8988T (cell line): ENCODE measurements around the gene C22orf31.

ENCODE experiments used
- DNase-seq: peaks from one replicate; pipeline ENCODE4 v3.0.0; 2011

Gene C22orf31

DNA sequence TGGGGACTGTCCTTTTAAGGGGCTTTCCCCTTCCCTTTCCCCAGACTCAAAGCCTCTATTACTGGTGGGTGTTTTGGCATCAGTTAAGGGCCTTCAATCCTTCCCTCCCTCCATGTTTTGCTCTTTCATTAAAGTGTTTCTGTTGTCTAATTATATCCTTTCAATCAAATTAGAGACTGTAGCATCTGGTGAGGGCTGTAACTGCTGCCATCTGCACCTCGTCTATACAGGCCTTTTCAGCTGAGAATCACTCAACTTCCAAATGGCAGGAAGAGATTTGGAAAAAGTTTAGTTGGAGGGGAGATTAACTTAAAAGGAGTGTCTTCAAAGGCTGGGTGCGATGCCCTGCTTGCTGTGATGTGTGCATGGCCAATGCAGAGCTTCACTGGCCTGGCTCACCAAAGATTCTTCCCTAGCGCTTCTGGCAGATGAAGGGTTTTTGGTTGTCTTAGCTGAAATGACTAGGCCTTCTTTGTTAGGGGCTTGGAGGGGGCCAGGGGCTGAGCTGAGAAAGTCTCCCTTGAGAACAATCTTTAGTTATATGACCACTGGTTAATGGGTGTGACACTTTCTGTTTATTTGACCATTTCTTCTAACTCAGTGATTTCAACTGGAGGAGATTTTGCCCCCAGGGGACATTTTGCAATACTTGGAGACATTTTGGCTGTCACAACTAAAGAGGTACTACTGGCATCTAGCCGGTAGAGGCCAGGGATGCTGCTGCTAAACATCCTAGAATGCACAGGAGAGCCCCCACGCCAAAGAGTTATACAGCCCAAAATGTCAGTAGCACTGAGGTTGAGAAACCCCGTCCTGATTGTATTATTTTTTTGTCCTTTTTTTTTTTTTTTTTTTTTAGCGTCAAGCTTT lies 18.7 kb upstream of the C22orf31 start:
- DNase-seq, result no peak

DNA sequence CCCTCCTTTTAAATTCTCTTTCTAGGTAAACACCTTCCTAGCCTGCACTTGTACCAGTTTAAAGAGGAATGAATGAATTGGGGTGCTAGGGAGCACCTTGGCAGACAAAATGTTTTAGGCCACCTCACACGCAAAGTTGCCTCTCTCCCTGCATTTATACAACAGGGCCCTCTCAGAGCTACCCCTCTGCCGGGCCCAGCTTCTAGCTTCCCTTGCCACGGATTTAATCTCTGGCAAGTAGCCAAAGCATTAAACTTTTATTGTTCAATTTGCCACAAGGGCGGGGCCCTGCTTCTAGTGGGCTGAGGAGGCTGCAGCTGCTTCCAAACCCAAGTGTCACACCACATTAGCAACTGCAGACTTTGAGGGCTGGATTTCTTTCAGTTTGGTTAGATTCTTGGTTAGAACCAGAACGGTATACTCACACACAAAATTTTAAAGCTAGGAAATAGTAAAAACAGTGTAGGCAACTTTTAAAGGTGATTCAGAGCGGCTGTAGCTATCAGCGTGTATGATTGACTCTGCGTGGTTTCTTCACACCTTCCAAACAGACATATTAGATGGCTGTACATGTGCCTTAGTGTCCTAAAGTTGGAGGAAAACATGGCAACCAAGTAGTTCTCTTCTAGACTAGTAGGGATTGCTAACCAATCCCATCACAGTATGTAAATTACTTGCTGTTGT lies 17.7 kb upstream of the C22orf31 start:
- DNase-seq, result no peak

DNA sequence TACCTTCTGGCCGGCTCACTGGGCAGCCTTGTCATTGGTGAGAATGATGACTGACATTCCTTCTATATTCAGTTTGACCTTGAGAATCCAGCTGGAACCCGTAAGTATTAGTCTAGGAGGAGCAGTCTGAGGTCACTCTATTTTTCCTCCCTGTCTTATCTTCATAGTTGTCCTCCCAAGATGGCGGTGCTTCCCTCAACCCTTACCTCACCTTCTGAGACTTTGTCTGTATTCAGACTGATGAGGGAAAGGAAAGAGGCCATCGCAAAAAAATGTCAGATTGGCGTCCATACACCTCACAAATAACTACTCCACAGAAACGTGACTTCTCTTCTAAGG lies 17.2 kb upstream of the C22orf31 start:
- DNase-seq, result no peak

DNA sequence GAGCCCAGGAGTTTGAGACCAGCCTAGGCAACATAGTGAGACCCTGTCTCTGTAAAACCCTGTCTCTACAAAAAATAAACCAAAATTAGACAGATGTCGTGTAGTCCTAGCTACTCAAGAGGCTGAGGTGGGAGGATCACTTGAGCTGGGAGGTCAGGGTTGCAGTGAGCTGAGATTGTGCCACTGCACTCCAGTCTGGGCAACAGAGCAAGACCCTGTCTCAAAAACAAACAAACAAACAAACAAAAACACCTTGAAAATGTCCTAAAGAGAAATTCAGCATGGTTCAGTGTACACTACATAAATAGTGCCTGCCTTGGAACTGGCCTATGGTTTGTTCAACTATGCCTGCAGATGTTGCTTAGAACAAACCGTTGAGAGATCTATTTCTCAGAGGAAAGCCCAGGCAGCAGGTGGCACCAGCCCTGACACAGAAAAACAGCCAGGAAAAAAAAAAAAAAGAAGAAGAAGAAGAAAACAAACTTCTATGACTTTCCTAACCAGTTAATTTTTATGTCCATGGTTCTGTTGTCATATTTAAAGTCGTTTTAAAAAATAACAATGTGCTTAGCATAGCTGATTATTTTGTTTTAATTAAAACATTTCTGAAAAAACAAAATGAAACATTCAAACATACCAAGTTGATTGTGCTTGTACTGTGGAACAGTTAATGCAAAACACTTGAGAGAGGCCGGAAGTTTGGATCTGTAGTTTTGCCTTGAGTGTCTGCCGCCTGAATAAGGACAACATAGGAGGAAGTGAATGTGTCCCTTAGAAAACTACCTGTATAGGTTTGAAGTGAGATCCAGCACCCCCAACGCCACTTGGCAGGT lies 16.6 kb upstream of the C22orf31 start:
- DNase-seq, result no peak

DNA sequence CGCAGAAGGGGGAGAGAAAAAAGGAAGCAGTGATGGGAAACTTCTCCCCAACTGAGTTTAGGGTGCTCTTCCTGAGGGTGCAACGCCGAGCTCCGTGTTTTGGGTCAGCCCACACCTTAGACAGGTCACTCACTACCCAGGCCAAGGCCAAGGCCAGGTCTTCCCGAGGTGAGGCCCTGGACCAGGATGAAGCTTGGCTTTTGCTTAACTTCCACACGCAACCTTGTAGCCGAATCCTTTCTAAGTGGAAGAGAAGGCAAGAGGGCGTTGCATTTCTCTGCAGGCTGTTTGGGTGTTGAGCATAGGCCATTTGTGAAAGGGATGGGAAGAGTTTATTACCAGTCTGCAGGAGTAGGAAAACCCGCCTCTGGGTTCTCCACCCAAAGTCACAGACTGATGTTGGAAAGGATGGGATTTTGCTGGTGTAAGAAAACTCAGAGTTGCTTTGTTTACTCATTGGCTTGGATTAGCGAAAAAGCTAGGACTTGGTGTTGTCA lies 12.7 kb upstream of the C22orf31 start:
- DNase-seq, result no peak

DNA sequence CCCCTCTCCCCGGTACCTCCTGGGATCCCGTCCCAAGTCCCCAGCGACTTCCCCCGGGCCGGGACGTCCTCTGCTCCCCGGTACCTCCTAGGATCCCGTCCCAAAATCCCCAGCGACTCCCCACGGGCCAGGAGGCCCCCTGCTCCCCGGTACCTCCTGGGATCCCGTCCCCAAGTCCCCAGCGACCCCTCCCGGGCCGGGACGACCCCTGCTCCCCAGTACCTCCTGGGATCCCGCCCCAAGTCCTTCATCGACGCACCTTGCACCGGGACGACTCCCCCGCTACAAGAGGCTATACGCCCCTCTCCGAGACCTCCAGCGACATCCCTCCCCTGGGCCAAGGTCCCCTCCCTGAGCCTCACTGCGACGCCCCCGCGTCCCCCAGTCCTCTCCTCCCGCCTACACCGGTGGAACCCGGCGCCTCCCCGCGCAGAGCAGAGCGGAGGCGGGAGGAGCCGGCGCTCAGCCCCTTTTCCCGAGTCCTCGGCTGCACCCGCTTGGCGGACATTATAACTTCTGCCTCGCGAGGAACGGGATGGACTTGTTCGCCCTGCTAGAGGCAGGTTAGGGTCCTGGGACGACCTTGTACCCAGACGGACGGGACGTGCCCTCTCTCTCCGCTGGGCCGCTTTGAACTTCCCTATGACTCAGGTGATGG lies 12.1 kb upstream of the C22orf31 start:
- DNase-seq, result no peak

DNA sequence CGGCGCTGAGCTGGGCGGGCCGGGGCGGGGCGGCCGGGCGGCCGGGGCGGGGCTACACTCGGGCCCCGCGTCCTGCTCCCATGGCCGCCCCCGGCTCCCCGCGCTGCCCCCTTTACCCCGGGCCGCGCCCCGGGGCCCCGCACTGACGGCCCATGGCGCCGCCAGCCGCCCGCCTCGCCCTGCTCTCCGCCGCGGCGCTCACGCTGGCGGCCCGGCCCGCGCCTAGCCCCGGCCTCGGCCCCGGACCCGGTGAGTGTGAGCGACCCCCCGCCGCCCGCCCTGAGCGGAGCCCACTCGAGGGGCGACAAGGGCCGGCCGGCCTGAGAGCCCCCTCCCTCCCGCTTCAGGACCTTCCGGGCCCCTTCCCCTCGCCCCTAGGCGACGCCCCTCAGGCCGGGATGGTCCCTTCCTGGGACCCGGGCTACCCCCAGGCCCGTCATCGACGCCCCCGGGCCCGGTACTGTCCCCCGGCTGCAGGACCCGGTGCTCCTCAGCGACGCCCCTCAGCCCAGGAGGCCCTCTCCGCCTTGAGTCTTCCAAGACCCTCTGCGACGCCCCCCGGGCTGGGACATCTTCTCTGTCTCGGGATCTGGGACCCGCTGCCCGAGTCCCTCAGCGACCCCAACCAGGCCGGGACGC lies 11.5 kb upstream of the C22orf31 start, which contains the start of gene KREMEN1:
Gene KREMEN1, plus strand, starts transcription at position 57 of the 639 bp plus-strand sequence. Its CDS starts 96 bp downstream, at position 153.
- no peak for DNase-seq

DNA sequence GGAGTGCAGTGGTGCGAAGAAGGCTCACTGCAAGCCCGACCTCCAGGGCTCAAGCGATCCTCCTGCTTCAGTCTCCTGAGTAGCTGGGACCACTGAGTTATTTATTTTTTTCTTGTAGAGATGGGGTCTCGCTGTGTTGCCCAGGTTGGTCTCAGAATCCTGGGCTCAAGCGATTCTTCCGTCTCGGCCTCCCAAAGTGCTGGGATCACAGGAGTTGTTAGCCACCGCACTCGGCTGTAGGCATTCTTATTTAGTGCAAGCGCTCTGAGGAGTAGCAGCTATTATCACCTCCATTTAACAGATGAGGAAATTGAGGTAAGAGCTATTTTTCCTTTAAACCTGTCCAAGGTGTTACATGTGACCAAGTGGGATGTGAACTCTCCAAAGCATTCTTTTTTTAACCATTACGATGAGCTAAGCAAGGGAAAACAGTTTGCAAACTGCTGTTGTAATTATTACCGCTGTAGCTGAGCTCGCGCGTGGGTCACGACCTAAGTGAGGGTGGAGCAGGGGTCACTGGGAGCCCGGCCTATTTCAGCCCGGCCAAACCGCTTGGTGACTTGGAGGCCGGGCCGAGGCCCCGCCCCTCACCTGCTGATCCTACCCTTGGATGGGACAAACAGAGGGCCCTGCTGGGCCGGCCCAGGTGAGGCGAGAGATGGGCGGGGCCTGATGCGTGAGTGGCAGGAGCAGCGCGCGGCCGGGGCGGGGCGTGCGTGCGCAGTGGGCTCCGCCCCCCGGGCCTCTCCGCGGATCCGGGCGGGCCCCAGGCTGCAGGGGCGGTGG lies 10.8 kb upstream of the C22orf31 start:
- DNase-seq, result peak; percentile 76

DNA sequence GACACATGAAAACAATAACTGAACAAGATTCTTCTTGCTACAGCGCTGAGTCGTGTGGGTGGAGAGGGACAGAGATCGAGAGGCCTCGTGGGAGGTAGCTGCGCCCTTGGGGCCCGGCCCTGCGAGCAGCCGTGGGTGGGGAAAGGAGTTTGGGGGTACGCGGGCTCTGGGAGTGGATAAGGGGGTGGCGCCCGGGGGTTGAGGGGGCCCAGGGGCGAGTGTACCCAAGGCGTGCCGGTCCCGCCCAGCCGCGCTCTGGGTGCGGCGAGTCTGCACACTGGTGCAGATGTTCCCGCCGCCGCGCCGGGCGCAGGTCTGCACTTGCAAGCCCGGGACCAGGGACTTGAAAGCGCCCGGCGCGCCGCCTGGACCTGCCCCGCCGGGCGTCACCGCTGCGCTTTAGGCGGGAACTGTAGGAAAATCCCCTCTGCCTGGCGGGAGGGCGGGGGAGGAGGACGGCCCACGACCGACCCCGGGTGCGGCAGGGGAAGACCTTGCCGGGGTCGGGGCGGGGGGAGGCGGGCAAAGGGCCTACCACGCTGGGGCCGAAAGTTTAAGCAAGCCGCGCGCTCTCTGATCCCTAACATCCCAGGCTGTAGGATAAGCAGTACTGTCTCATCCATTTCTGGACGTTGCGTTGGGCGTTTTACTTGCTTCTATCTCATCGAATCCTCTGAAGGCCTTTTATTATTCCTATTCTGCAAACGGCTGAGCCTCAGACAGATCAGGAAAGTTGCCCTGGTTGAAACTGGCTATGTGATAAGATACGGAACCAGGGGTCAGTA lies 9.8 kb upstream of the C22orf31 start:
- peak; percentile 41 for DNase-seq

DNA sequence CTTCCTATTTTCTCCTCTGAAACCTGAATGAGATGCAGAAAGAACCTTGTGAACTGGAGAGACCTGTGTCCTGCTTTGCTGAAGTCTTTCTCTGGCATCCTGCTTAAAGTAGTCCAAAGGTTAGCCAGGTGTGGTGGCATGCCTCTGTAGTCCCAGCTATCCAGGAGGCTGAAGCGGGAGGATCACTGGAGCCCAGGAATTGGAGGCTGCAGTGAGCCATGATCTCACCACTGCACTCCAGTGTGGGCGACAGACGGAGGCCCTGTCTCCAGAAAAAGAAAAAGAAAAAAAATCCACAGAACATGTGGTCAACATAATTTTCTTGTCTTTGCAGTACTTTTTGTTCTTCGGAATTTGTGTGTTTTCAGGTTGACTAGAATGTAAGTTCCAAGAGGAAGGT lies 8.9 kb upstream of the C22orf31 start:
- no peak for DNase-seq

DNA sequence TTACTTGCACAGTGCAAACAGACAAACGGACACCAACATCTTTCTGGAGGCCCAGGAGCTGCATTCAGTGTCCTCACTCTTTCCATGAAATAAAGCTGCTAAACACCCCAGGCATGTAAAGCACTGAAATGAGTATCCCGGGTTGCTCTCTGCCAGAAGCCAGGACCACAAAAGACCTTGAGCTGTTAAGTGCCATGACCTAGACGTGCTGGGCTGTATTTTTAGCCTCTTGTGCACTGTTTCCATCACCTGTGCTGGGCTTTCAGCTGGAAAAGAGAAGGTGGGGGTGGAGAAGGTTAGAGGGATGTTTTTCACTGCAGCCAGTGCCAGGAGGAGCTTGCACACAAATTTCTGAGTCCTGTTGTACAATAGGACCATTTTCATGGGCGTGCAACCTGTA lies 7.8 kb upstream of the C22orf31 start:
- no peak for DNase-seq

DNA sequence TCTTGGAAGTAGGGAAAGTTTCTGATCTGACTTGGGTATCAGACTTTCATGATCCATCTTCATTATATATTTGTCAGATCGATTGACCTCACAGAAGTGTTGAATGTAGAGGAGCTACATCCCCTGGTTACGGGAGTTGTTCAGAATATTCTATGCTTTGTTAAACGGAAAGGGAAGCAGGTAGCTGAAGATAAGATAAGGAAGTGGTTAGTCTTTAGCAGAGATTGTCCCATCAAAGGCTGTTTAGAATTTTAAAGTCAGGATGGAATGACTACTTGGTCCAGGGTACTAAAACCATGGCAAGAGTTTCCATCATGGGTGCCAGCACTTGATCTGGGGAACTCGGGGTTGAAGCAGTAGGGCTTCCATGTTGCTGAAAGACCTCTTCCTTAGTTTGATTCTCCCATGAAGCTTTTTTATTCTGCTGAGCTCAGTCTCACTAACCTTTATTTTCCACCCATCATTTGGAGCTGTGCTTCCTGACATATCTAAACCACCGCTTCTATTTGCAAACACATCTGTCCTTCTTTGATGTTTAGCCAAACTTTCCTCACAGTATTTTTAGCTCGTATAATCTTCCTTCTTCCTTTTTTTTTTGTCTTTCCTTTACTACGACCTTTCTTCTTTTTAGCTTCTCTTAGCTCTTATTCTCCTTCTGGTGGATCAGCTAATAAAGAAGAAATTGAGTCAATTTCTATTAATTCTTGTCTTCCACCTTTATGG lies 4.0 kb upstream of the C22orf31 start:
- no peak for DNase-seq

DNA sequence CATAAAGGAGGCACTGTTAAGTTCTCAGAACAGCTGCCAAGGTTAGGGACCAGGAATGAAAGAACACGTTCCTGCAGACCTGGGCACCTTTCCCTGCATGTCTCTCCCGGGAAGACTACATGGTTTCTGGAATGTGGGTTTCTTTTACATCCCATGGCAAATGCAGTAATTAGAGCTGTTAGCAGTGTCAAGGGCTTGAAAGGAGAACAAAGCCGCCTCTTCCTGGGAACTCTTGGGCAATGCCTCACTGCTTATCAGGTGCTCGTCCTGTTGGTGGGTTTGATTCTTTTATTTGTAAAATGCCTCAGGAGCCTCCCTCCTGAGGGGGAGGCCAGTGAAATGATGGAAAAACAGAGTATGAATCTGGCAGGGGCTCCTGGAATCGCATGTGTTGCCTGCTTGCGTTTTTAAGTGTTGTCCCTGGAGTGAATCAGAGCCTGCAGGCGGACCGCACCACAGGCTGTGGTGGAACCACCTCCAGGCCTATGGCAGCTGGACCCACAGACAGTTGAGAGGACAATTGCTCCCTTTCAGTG lies 723 bp upstream of the C22orf31 start:
- no peak for DNase-seq

DNA sequence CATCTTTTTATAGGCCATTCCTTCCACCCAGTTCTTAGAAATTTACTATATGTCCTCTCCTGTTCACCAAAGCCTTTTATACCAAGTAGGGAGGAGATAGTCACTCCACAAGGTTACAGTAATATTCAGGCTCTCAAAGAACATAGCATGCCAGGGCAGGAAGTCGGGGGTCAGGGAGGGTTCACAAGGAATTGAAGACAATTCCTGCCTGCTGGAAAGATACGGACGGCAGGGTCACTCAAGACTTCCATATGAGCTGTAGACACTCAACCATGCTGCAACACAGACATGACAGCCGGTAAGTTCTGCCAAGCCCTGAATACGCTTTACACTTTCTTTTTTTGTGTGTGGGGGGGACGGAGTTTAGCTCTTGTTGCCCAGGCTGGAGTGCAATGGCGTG lies 700 bp downstream of the C22orf31 start:
- DNase-seq, result no peak

DNA sequence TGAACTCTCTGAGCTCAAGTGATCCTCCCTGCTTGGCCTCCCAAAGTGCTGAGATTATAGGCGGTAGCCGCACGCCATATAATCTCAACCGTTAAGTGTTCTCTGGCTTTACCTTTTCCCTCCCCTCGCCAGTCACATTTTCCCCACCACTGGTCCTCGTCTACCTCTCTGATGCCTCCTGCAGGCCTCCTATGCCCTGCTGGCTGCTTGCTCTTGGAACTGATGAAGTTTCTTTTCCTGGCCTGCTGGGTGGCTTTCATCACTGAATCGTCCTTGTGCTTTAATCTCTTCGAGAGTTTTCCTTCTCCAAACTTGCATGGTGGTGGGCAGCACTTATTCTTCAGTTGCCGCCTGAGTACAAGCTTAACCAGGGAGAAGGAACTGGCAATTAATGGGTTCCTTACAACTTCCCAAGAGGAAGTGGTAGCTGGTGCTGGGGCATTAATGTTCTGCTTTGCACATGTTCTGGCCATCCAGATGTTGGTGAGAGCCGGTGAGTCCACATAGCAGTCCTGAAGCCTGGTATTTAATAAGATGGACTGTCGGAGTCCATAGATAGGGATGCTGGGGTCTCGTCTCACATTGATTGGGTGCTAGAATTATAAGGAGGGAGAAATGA lies 1.3 kb downstream of the C22orf31 start:
- DNase-seq, result no peak

DNA sequence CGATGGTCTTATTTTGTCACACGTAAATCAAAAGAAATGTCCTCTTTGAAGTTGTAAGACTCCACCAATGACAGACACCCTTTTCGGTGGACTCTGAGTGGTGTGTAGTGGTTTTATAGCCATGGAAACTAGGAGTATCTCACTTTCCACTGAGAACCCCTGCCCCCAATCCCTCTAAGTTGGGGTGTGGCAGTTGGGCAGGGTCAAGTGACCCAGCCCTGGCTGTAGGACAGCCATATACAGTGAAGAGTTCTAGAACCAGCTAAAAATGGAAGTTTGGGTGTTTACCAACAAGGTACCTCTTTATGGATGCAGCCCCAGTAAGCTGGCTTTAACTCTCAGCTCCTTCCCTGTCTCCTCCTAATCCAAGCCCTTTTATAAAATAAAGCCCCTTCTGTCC lies 5.2 kb downstream of the C22orf31 start:
- no peak for DNase-seq

DNA sequence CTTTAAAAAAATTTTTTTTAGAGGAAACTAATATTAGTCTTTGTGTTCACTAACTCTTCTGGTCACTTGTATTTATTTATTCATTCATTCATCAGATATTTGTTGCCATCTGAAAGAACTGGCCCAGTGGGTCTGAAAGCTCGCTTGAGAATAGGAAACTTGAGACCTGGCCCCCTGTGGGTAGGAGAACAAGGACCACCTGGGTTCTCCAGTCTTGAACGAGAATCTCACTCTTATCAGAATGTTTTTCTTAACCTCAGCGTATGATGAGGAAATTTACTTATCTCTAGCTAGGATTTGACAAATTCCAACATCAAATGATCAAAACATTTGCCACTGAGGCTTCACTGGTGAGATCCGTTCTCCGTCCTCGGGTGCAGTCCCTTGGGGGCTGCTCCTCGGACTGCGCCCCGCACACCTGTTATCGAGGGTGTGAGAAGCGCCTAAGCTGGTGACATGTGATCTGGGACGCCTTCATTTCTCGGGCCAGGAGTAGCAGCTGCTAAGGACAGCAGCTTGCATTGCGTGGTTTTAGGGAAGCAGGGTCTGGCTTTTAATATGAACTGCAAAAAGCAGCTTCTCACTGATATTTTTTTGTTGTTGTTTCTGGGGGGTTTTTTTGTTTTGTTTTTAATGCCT lies 6.3 kb downstream of the C22orf31 start:
- no peak for DNase-seq

DNA sequence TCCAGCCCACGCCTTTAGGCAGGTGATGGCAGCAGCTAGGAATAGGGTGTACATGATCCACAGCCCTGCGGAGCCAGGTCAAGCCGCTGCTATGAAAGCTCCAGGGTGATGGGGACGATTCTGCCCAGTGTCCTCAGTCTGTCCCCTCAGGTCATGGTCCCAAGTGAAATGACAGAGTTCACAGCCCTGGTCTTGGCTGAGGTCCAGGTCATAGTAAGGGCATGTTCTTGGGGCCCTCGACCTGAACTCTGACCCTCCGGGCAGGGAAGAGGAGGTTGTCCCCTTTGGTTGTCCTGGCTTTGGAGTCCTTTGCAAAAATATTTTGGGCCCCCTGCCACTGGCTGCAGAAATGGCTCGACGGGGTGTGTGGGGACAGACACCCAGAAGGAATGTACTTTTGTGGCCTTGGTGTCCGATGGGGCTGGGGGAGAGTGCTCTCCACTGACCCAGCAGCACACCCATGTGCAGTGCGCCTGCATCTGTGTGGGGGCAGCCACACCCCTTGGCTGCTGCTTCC lies 7.3 kb downstream of the C22orf31 start:
- DNase-seq, result no peak
